Activated T-cell treated with anti-CD3 and anti-CD28 coated beads, Interleukin-2, amount 50 U/mL, for 4 hours (primary cell): Measurements from ENCODE around the gene GDNF. TPM values are rescaled to one million over a fixed set of nuclear protein-coding genes. Genes with fewer than 3 reads are reported as not detected.
"Not testable (repeated sequence)": the region's sequence is repeated elsewhere in the genome, so short reads cannot be mapped to it uniquely, and the experiment has no call there.

Experiments
- ATAC-seq, 2 donors: fragments of 200-7000 bp; cut with Tn5 transposase; one replicate each; pipeline ENCODE4 v1.10.0; 2021
- DNase-seq: peaks from one replicate; pipeline ENCODE4 v3.0.0-alpha.2; 2020
- H3K27me3 Mint-ChIP-seq: one replicate; pipeline ENCODE4 v1.8.0; 2021; ENCODE audit warnings: low read depth, mixed read lengths
- H3K36me3 Mint-ChIP-seq: one replicate; pipeline ENCODE4 v1.8.0; 2022; ENCODE audit warnings: mixed read lengths; ENCODE audit not compliant: insufficient read depth
- H3K4me1 Mint-ChIP-seq: one replicate; pipeline ENCODE4 v1.8.0; 2021; ENCODE audit warnings: low read depth, mixed read lengths
- H3K4me3 Mint-ChIP-seq: one replicate; pipeline ENCODE4 v1.8.0; 2021; ENCODE audit warnings: mild to moderate bottlenecking, moderate library complexity, mixed read lengths
- H3K9me3 Mint-ChIP-seq: one replicate; pipeline ENCODE4 v1.8.0; 2021; ENCODE audit warnings: mixed read lengths
- total RNA-seq, 3 donors: library from RNA; stranded (reverse); gene quantifications; one replicate each; pipeline ENCODE4 v1.2.1, GENCODE V29; 2021

Gene GDNF
- not detected for total RNA-seq

GRCh38 chr5:37839407-37840052, at the start of gene GDNF:
Gene GDNF (minus strand): TSS chr5:37840041. CDS start chr5:37834796, 5,245 bp downstream.
- Mint-ChIP-seq H3K36me3 (peaks cover 2% of the 10 kb centered on the region), H3K9me3 (no peaks in the 10 kb centered on the region), H3K27me3 (peaks cover 80% of the 10 kb centered on the region), H3K4me3 (no peak within 1 kb of the TSS), H3K4me1 (peaks cover 21% of the 10 kb centered on the region)
- DNase-seq (no peak), ATAC-seq (peak; percentile 42 to 49)

- H3K4me3 Mint-ChIP-seq = no peak overlapping the region
- peaks cover 2% of the 10 kb centered on the region for H3K27me3 Mint-ChIP-seq
- no peak for ATAC-seq
- no peak for DNase-seq
- H3K9me3 Mint-ChIP-seq = no peaks in the 10 kb centered on the region
- H3K4me1 Mint-ChIP-seq = no peaks in the 10 kb centered on the region
- no peaks in the 10 kb centered on the region for H3K36me3 Mint-ChIP-seq
These were observed 48.6 kb upstream of the GDNF start for GRCh38 chr5:37888476-37888875.

GRCh38 chr5:37886242-37886905, 46.5 kb upstream of the GDNF start:
- ATAC-seq (no peak), DNase-seq (no peak)
- no peaks in the 10 kb centered on the region for H3K4me1 Mint-ChIP-seq
- peaks cover 3% of the 10 kb centered on the region for H3K27me3 Mint-ChIP-seq
- no peaks in the 10 kb centered on the region for H3K9me3 Mint-ChIP-seq
- no peak overlapping the region for H3K4me3 Mint-ChIP-seq
- no peaks in the 10 kb centered on the region for H3K36me3 Mint-ChIP-seq

GRCh38 chr5:37882636-37883035, 42.8 kb upstream of the GDNF start:
- Mint-ChIP-seq H3K36me3 (no peaks in the 10 kb centered on the region), H3K4me1 (no peaks in the 10 kb centered on the region), H3K4me3 (no peak overlapping the region), H3K9me3 (no peaks in the 10 kb centered on the region), H3K27me3 (peaks cover 10% of the 10 kb centered on the region)
- ATAC-seq (no peak), DNase-seq (no peak)

- H3K4me3 Mint-ChIP-seq = no peak overlapping the region
- ATAC-seq (no peak), DNase-seq (no peak)
- no peaks in the 10 kb centered on the region for H3K4me1 Mint-ChIP-seq
- H3K36me3 Mint-ChIP-seq = no peaks in the 10 kb centered on the region
- H3K27me3 Mint-ChIP-seq = peaks cover 10% of the 10 kb centered on the region
- no peaks in the 10 kb centered on the region for H3K9me3 Mint-ChIP-seq
These were observed 41.5 kb upstream of the GDNF start for GRCh38 chr5:37881359-37881758.

GRCh38 chr5:37876943-37877342, 37.1 kb upstream of the GDNF start:
- H3K36me3 Mint-ChIP-seq = no peaks in the 10 kb centered on the region
- H3K27me3 Mint-ChIP-seq = peaks cover 11% of the 10 kb centered on the region

GRCh38 chr5:37876245-37876644, 36.4 kb upstream of the GDNF start:
- no peak for ATAC-seq
- H3K36me3 Mint-ChIP-seq = no peaks in the 10 kb centered on the region

More at GRCh38 chr5:37876943-37877342, 37.1 kb upstream of the GDNF start:
- Mint-ChIP-seq H3K4me3 (no peak overlapping the region), H3K4me1 (no peaks in the 10 kb centered on the region), H3K9me3 (no peaks in the 10 kb centered on the region)
- DNase-seq (no peak), ATAC-seq (no peak)

GRCh38 chr5:37875051-37875787, 35.4 kb upstream of the GDNF start:
- DNase-seq = no peak
- no peaks in the 10 kb centered on the region for H3K9me3 Mint-ChIP-seq
- no peaks in the 10 kb centered on the region for H3K36me3 Mint-ChIP-seq
- ATAC-seq = no peak
- no peak overlapping the region for H3K4me3 Mint-ChIP-seq
- H3K4me1 Mint-ChIP-seq = no peaks in the 10 kb centered on the region
- H3K27me3 Mint-ChIP-seq = peaks cover 6% of the 10 kb centered on the region

More at GRCh38 chr5:37876245-37876644, 36.4 kb upstream of the GDNF start:
- no peaks in the 10 kb centered on the region for H3K9me3 Mint-ChIP-seq
- no peak for DNase-seq
- no peaks in the 10 kb centered on the region for H3K4me1 Mint-ChIP-seq
- H3K27me3 Mint-ChIP-seq = peaks cover 9% of the 10 kb centered on the region
- no peak overlapping the region for H3K4me3 Mint-ChIP-seq

GRCh38 chr5:37873988-37874387, 34.1 kb upstream of the GDNF start:
- ATAC-seq = no peak
- no peaks in the 10 kb centered on the region for H3K4me1 Mint-ChIP-seq
- peaks cover 3% of the 10 kb centered on the region for H3K27me3 Mint-ChIP-seq
- no peak overlapping the region for H3K4me3 Mint-ChIP-seq
- H3K36me3 Mint-ChIP-seq = no peaks in the 10 kb centered on the region
- H3K9me3 Mint-ChIP-seq = no peaks in the 10 kb centered on the region
- DNase-seq = no peak

GRCh38 chr5:37871023-37871815, 31.4 kb upstream of the GDNF start:
- DNase-seq (no peak), ATAC-seq (no peak)
- H3K4me1 Mint-ChIP-seq = no peaks in the 10 kb centered on the region
- H3K9me3 Mint-ChIP-seq = no peaks in the 10 kb centered on the region
- peaks cover 5% of the 10 kb centered on the region for H3K27me3 Mint-ChIP-seq
- H3K4me3 Mint-ChIP-seq = no peak overlapping the region
- no peaks in the 10 kb centered on the region for H3K36me3 Mint-ChIP-seq

- DNase-seq = no peak
- Mint-ChIP-seq H3K36me3 (no peaks in the 10 kb centered on the region), H3K9me3 (no peaks in the 10 kb centered on the region), H3K4me3 (no peak overlapping the region), H3K4me1 (no peaks in the 10 kb centered on the region), H3K27me3 (peaks cover 8% of the 10 kb centered on the region)
- ATAC-seq = no peak
These were observed 29.4 kb upstream of the GDNF start for GRCh38 chr5:37869216-37869615.

- Mint-ChIP-seq H3K9me3 (no peaks in the 10 kb centered on the region), H3K4me3 (no peak overlapping the region), H3K36me3 (no peaks in the 10 kb centered on the region), H3K4me1 (no peaks in the 10 kb centered on the region), H3K27me3 (peaks cover 8% of the 10 kb centered on the region)
- ATAC-seq (no peak), DNase-seq (no peak)
These were observed 27.8 kb upstream of the GDNF start for GRCh38 chr5:37867654-37868053.

- not testable (repeated sequence) for H3K4me1 Mint-ChIP-seq, H3K9me3 Mint-ChIP-seq, ATAC-seq, DNase-seq, H3K36me3 Mint-ChIP-seq, H3K4me3 Mint-ChIP-seq, H3K27me3 Mint-ChIP-seq
These were observed 23.1 kb upstream of the GDNF start for GRCh38 chr5:37862907-37863306.

- Mint-ChIP-seq H3K9me3 (no peaks in the 10 kb centered on the region), H3K36me3 (no peaks in the 10 kb centered on the region), H3K4me3 (no peak overlapping the region), H3K4me1 (no peaks in the 10 kb centered on the region), H3K27me3 (peaks cover 4% of the 10 kb centered on the region)
- no peak for ATAC-seq
- no peak for DNase-seq
These were observed 20.4 kb upstream of the GDNF start for GRCh38 chr5:37860206-37860605.
